Fibroblast of villous mesenchyme (primary cell): ENCODE results near the gene RNF227. TPM values are rescaled to one million over a fixed set of nuclear protein-coding genes. Genes with fewer than 3 reads are reported as not detected.

Source experiments
- DNase-seq: peaks from one replicate; pipeline ENCODE4 v3.0.0-alpha.2; 2010; ENCODE audit warnings: low read depth
- H3K4me3 ChIP-seq: 2 replicates; pipeline ENCODE4 v1.5.1; 2011; ENCODE audit warnings: low read depth, mild to moderate bottlenecking, low read length
- total RNA-seq: library from RNA; depleted of rRNA; stranded (reverse); fragments of >200 nt; gene quantifications from 2 replicates; pipeline ENCODE4 v1.2.3, GENCODE V29; 2012
- TF ChIP-seq, protein P1 (sequence below): IDR thresholded peaks from 2 replicates; pipeline ENCODE4 v1.5.1; 2012; ENCODE audit warnings: low read depth, mild to moderate bottlenecking, low read length; ENCODE audit not compliant: insufficient read depth

RNF227 gene
- total RNA-seq, 1 donor: 2.2 TPM

DNA sequence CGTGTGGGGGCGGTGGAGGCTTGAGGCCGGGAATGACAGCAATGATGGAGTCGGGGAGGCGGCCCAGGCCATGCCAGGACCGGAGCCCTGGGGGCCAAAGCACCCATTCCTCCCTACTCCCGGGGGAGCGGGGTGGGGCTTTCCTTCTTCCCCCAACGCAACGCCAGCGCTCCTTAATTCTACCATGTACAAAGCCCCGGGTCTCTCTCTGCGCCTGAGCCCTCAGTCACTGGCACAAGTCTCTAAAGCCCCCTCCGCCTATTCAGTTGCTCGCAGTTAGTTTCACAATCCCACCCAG lies 245 bp upstream of the RNF227 start:
- TF ChIP-seq, protein P1, sequence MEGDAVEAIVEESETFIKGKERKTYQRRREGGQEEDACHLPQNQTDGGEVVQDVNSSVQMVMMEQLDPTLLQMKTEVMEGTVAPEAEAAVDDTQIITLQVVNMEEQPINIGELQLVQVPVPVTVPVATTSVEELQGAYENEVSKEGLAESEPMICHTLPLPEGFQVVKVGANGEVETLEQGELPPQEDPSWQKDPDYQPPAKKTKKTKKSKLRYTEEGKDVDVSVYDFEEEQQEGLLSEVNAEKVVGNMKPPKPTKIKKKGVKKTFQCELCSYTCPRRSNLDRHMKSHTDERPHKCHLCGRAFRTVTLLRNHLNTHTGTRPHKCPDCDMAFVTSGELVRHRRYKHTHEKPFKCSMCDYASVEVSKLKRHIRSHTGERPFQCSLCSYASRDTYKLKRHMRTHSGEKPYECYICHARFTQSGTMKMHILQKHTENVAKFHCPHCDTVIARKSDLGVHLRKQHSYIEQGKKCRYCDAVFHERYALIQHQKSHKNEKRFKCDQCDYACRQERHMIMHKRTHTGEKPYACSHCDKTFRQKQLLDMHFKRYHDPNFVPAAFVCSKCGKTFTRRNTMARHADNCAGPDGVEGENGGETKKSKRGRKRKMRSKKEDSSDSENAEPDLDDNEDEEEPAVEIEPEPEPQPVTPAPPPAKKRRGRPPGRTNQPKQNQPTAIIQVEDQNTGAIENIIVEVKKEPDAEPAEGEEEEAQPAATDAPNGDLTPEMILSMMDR: no peak
- H3K4me3 ChIP-seq: peak overlapping the region; percentile 58
- no peak for DNase-seq

DNA sequence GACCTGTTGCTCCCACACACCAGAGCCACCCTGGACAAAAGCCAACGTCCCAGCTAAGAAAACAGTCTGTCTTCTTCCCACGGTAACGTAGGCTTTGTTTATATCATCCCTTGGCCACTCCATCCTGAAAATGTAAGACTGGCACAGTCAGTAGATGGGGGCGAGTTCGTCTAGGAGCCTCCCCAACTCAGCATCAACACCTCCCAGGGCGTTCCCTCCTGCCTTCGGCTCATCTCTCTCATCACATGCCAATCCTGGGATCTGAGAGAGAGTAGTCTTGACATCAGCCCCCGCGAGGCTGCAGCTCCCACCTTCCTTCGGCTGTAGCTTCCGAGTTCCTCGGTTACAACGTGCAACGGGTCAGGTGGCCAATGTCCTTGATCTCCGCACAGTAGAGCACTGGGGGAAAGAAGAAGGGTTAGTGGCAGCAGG lies 894 bp downstream of the RNF227 start:
- TF ChIP-seq, protein P1: no peak
- peak; percentile 55 for DNase-seq
- H3K4me3 ChIP-seq: peak overlapping the region; percentile 67

DNA sequence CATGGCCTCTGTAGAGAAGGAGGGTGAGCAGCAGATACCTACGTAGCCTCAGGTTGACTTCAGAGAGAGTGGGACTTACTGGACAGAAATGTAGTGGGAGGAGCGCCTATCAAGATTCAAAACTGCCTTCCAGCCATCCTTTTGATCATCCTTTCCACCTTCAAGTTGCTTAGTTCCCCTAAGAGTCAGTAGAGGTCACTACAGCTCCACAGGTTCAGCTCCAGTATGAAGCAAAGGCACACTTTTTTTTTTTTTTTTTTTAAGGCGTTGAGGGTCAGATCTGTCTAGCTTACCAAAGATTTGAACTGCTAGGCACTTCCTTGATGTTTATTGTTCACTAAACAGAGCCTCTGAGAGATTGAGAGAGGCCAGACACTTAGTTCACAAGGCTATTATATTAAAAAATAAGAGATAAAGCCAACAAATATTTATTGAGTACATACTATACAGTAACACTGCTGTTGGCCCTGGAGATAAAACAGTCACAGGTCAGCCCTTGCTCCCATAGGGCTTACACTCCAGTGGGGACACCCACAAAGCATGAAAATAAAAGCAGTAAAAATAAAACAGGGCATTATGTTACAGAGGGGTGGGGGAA lies 3.1 kb downstream of the RNF227 start:
- DNase-seq: peak; percentile 83
- TF ChIP-seq, protein P1: peak; percentile 83
- no peak overlapping the region for H3K4me3 ChIP-seq

DNA sequence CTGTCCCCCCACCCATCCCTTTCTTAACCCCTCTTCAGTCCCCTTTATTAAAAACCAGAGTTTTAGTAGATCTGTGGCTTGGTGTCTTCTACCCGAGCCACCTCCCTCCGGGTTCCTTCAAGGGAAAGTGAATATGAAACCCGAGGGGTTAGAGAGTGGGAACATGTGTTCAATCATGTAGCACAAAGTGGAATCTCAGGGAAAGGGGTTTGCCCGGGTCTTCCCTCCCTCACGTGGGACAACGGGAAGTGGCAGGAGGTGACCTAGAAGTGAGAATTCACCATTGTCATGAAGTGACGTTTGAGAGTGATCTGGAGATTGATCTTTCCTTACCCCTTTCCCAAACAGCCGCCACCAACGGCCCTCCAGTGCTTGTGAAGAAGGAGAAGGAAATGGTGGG lies 5.0 kb downstream of the RNF227 start:
- TF ChIP-seq, protein P1: no peak
- no peak overlapping the region for H3K4me3 ChIP-seq
- no peak for DNase-seq

DNA sequence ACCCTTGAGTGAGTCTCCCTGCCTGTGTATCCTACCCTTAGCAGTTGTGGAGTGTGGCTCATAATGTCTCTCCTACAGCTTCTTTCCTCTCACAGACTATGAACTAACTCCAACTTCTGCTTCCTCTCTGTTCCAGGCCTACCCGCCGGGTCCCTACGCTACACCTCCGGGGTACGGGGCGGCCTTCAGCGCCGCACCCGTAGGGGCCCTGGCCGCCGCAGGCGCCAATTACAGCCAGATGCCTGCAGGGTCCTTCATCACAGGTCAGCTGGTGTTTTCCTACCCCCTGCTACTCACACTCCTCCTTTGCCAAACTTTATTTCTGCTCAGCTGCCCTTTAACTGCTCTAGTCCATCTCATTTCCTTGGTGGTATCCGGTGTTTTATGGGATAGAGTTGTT lies 5.4 kb downstream of the RNF227 start:
- DNase-seq: no peak
- H3K4me3 ChIP-seq: no peak overlapping the region
- TF ChIP-seq, protein P1: no peak

DNA sequence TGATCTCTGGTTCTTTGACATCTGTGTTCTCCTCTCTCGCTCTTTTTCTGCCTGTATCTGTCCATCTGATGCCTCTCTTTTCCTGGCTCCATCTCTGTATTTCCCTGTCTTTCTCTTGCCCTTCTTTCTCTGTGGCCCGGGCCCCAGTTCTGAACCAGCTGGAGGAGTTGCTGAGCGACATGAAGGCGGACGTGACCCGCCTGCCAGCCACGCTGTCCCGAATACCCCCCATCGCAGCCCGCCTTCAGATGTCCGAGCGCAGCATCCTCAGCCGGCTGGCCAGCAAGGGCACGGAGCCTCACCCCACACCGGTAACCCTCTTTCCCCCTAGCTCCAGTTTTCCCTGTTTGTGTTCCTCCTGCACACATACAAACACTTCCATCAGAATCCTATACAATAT lies 5.8 kb downstream of the RNF227 start:
- TF ChIP-seq, protein P1: no peak

DNA sequence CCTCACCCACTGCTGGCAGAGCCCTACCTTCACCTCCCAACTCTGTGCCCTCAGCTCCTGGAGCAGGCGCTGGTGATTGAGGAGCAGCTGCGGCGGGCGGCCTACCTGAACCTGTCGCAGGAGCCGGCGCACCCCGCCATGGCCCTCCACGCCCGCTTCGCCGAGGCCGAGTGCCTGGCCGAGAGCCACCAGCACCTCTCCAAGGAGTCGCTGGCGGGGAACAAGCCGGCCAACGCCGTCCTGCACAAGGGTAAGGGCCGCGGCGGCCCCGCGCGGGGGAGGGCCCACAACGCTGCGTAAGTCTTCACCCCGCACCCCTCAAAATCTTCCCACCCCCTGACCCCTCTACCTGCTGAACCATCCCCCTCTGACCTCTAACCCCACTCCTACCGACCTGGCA lies 7.0 kb downstream of the RNF227 start:
- H3K4me3 ChIP-seq: no peak overlapping the region
- no peak for DNase-seq
- TF ChIP-seq, protein P1: no peak

More for the DNA sequence above, 5.8 kb downstream of the RNF227 start:
- no peak overlapping the region for H3K4me3 ChIP-seq
- no peak for DNase-seq
